Epithelial cell of prostate (primary cell): ENCODE results near the gene IGFN1.

ENCODE experiments used
- DNase-seq: peaks from one replicate; pipeline ENCODE4 v3.0.0-alpha.2; 2011; ENCODE audit warnings: low read depth, low spot score
- H3K27ac ChIP-seq: fragments of 450-650 bp; 2 replicates; pipeline ENCODE4 v1.5.1; 2017; ENCODE audit warnings: mild to moderate bottlenecking

Gene IGFN1

DNA sequence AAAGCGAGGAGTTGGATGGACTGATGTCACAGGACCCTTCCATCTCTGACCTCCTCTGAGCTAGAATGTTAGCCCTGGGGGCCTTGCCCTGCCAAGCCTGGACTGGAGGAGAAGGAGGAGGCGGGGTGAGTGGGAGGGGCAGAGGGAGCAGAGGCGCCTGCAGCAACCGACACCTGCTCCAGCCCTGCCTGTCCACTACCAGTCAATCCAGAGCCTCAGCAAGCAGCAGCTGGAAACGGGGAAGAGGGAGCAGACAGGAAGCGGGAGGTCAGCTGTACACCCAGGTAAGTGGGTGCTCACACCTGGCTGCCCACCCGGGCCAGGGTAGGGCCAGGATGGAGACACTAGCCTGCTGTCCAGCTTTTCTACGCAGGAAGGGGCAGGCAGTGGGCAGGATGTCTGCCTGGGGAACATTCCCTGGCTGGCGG lies at the start of gene IGFN1:
Gene IGFN1 (plus strand): TSS at position 201 of the 428 bp plus-strand sequence. CDS start 2,470 bp downstream, outside the sequence.
- DNase-seq, result no peak
- H3K27ac ChIP-seq, result no peak within 1 kb of the TSS

DNA sequence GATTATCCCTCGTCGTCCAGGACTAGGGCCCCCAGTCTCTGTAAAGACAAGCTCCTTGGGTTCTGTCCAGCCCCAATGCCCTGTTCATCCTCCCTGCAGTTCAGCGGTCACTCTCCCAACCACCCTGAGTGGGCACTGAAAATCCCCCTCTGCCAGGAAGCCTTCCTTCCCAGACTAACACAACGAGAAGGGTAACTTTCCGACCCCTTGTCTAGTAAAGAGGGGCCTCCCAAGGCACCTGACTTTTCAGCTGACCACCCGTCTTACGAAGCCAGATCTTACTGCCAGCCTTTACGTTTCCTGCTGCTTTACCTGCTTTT lies 49.7 kb upstream of the IGFN1 start:
- no peak for DNase-seq
- H3K27ac ChIP-seq, result no peak overlapping the region

DNA sequence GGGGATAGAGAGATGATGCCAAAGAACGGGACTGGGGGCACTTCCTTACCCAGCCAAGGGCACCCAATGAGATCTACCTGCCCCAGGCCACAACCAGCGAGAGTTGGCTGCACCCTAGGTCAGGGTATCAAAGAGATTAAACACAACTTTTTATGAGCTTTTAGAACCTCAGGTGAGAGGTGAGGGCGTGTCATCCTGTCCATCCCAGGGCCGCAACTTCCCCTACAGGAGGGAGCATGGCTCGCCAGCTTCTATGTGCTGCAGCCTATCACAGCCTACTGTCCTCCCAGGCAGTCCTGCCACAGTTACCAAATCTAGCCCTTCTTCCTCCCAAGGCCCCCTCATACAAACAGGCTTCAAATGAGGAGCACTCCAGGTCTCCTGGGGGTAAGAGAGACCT lies 49.2 kb upstream of the IGFN1 start:
- no peak for DNase-seq

DNA sequence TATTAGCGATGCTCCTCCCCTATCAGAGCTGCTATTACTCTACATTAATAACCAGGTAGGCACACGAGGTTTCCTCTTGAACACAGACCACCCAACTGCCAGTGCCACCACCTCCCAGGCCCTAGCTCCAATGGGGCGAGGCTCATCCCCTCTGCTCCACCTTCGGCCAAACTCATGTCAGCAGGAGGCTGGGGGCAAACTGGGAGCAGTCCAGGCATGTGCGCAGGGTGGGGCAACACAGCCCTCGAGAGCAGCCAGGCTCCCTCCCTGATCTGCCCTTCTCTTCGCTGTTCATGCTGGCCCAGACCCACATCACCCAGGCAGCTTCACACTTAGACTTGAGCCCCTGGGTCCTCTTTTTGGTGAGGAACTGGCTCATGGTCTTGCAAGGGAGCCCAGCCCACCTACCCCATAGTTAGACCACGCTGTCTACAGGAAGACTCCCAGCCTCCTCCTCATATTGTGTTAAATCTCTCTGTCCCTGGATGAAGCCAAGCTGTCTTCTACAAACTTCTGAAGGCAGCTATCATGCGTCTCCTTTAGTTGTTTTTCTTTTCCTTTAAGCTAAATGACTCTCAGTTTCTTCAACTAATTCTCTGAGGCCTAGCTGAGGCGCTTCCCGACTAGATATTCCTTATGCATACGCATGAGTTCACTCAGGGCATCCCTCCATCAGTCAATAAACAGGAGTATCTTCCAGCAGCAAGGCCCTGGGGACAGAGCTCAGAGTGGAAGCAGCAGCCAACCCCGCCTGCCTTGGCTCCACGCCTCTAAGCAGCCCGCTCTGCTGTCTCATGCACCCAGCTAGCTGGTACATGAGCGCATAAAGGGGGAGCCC lies 48.4 kb upstream of the IGFN1 start:
- no peak overlapping the region for H3K27ac ChIP-seq
- no peak for DNase-seq

More for the DNA sequence above, 49.2 kb upstream of the IGFN1 start:
- no peak overlapping the region for H3K27ac ChIP-seq

DNA sequence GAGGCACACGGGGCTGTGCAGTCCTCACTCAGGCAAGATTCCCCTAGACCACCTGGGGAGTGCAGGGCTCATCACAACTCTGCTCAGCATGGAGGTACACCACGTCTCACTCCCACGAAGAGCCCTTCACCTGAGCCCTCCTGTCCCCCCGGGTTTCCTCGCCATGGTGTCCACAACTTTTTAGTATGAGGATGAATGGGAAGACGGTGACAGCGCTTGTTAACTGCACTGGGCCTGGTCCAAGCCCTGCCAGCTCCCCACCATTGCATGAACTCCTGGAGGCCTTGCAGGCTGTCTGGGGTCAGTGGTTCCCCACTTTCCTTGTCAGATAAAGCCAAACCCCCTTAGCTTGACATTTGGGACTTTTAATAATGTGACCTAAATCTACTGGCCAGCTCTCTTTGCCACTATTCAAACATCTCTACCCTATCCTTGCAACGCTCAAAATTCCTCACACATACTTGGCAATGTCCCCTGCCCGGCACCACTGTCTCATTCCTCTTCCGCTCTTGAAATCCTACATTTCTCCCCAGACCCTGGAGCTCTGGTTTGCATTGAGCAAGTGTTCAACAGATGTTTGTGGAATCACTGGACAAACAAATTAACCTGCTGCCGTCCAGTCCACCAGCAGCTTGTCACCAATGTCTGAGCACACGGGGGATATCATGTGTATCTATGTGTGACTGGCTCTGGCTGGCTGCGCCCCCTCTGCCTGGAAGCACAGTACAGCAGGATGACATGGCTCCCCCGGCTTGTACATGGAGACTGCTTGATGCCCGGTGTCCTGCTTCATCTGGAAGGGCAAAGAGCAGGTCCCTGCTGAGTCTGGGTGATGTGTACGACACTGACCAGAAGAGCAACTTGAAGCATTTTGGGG lies 47.5 kb upstream of the IGFN1 start:
- no peak for DNase-seq
- no peak overlapping the region for H3K27ac ChIP-seq

DNA sequence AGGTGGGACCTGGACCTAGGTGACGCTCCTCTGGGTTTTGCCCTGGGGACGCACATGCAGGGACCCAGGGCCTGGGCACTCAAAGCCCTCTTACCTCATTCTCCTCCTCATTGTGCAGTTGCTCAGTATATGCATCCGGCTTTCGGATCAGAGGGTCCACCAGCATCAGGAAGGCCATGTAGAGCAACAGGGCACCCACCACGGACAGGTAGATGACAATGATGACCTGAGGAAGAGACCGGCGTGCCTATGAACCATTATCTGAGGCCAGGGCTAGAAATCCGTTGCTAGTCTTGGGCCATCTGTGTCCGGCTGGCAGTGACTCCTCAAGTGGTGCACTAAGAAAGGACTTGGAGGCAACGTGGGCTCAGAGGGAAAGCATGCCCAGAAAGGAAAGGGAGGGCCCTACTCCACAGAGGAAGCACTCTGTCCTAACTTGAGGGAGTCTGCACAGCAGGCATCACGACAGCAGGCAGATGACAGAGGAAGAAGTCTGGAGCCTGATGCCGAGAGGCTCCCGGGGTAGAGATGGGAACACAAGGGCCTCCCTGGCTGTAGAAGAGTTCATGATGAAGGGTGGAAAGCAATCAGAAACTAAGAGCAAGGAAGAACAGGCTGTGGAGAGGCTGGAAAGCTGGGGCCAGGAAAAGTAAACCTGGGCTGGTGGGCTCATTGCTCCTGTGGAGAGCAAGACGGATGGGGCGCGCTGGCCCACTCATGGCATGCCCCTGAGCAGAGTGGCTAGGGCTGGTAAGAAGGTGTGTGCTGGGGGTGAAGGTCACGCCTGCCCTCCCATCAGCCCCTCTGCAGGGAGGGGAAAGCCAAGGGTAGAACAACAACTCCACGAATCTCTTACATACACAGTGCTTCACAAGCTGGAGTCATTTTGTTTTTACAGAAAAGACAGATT lies 46.6 kb upstream of the IGFN1 start:
- no peak overlapping the region for H3K27ac ChIP-seq
- no peak for DNase-seq

DNA sequence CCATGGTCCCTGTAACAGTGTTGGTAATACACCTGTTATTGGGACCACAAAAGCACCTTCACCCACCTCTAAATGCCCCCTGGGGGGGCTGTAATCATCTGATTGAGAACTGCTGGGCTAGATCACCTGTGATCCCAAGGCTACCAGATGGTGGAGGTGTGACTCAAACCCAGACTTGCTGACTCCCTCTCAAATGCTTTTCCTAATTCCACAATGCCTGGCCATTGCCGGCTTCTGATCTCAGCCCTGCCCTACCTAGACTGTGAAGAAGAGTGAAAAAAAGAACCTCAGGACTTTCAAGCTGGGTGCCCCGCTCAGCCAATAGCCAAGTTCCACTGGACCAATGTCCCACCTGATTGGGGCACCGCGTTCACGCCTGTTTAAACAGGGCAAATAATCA lies 45.9 kb upstream of the IGFN1 start:
- H3K27ac ChIP-seq, result no peak overlapping the region
- no peak for DNase-seq

DNA sequence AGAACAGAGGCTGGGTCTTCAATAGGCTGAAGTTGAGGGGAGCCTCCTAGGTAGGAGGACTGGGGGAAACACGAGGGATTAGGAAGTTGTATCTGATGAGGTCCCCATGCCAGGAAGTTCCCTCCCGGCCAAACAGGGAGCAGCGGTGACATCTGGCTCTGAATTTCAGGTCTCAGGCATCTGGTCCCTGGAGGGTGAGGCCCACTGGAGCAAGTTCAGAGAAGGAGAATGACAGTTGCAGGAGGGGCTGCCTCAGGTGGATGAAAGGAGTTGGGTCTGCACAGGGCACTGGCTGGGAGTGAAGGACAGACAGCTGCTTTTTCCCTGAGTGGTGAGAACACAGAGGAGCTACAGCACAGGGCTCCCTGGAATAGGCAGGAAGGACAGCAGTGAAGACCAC lies 45.5 kb upstream of the IGFN1 start:
- H3K27ac ChIP-seq, result no peak overlapping the region
- DNase-seq, result no peak

DNA sequence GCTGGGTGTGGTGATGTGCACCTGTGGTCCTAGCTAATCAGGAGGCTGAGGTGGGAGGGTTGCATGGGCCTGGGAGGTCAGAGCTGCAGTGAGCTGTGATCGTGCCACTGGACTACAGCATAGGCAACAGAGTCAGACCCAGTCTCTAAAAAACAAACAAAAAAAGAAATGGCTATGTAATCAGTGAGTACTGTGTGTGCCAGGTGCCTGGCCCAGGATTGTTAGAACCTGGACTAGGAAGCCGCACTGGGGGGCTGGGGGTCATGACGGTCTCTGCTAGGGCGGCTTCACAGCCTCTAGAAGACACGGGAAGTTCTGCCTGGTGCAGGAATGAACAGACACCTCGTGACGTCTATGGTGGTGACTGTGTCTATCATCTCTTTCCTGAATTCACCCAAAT lies 44.8 kb upstream of the IGFN1 start:
- no peak overlapping the region for H3K27ac ChIP-seq
- DNase-seq, result no peak

DNA sequence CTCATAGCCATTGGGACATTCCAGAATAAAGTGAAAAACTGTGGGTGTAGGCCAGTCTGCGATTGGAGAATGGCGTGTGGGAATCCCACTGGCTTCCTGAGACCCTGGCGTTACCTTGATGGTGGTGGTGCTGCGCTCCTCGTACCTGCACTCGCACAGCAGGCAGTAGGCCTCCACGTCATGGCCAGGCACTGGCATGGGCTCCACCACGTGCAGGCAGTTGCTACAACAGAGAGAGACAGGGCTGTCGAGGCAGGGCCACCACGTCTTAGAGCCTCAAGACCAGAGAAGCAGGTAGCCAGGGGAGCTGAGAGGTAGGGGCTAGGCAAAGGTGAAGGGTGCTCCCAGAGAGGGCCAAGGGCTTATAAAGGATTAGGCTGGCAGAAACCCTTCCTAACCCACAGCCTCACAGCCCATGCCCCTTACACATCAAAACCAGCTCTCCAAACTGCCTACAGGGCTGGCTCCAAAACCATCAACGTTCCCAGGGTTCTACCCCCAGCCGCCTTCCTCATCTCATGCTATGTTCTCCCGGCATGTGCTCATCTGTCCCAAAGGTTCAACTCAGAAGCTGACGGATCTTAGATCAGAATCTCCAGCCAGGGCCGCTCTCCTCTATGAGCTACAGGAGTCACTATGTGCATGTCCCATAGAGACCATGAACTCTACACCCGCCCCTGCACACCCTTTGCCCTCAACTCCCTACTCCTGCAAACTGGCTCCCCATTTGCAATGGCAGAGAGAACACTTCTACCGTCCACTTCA lies 43.8 kb upstream of the IGFN1 start:
- no peak for DNase-seq
- no peak overlapping the region for H3K27ac ChIP-seq

DNA sequence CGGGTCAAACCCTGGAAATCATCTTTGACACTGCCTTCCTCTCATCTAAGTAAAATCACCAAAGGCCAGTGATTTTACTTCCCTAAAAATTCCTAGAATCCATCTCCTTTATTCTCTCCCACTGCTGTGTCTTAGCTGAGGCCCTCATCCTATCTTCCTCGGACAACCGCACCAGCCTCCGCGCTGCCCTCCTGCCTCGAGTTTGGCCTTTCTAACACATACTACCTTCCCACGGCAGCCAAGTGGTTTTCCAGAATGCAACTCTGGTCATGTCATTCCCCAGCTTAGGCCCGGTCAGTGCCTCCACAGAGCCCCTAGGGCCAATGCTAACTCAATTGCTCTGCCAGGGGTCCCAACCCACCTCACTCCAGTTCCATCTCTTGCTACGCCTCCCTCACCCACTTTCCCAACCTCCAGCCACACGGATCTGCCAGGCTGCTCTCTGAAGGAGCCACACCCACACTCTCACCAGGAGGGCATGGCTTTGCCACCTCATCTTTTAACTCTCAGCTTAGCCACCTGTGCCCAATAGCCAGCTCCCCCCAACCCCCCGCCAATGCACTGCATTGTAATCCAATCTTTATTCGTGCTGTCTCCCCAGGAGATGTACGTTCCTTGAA lies 43.1 kb upstream of the IGFN1 start:
- H3K27ac ChIP-seq, result no peak overlapping the region
- DNase-seq, result no peak

DNA sequence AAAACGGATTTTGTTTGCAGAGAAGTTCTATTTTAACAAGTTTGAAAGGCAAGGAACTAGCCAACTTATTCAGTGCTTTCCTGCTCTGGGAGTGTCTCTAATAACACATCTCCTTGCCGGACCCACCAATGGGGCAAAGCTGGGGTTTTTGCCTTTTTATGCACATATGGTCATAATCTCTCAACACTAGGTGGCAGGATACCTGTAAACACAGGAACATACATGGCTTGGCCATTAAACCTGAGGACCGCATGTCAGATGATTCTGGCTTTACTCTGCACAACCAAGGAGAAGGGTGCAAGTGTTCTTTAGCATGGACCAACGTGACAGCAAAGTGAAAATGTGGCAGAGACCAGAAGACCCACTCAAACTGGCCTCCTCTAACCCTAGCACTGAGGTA lies 41.2 kb upstream of the IGFN1 start:
- no peak overlapping the region for H3K27ac ChIP-seq
- no peak for DNase-seq

DNA sequence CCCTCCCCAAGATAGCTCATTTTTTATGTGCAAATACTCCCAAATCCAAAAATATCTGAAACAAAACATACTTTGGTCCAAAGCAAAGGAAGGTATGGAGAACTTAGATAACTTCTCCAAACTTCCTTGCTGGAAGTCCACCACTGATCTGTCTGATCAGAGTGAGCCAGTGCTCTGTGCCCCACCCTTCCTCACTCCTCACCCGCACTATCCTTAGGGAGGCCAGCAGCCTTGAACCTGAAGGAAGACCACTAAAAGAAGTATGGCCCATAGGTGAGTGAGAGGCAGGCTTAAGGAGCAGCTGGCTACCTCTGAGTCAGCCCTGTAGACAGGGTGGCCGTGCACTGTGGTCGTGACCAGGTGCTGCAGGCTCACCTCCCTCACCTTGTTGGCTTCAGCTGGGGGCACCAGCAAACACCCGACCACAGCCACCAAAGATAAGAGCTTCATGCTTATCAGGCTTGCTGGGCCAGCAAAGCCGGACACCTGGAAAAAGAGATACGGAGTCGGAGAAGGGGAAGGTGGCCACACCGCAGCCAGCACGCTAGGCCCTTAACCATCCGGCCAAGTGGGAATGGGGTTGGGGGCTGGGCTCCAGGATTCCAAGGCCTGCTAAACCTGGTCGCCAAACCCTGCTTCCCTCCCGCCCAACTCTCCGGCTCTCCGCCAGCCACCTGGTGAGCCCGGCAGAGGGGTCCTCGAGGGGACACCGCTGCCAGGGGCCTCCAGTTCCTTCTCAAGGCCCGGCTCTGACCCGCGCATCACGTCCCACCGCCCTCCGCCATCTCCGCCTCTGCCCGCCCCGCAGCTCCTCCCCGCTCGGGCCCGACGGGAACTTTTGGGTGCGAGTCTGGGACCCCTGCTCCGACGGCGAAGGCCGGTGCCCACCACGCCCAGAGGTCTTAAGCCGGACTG lies 36.9 kb upstream of the IGFN1 start:
- H3K27ac ChIP-seq, result no peak overlapping the region
- DNase-seq, result no peak

DNA sequence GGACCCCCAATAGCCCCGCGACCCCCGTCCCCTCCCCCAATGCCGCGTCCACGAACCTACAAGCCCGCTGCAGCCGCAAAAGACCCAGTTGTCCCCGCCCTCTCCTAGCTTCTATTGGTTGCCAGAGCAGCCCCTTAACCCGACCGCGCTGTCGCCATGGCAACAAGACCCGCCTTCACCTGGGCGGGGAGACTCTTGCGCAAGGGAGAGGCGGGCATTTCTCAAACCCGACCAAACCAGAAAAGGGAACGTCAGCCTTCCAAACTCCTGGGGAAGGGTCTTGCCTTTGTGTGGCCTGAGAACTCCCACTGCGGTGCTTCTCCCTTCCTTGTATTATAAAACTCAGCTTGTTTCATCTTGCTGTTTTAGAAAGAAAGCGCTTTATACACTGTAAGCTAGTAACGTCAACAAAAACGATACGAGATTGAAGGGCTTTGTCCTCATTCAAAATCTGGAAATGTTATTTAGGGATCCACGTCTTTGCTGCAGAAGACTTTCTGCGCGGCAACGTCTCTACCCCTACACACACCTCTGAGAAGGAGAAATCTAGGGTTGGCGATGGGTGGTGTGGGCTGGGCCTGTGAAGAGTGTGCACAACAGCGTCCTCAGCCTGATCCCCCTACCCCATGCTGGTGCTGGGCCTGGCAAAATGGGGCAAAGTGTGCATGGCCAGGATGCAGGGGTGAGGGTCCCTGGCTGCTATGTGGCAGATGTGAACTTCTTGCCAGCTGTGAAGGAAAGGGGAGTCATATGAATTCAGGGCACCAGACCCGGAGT lies 36.0 kb upstream of the IGFN1 start, which contains the start of gene TMEM9:
Gene TMEM9 (minus strand): TSS at position 86 of the 777 bp plus-strand sequence. CDS start 551 bp downstream, outside the sequence.
- DNase-seq, result peak; percentile 48
- H3K27ac ChIP-seq, result no peak within 1 kb of the TSS

DNA sequence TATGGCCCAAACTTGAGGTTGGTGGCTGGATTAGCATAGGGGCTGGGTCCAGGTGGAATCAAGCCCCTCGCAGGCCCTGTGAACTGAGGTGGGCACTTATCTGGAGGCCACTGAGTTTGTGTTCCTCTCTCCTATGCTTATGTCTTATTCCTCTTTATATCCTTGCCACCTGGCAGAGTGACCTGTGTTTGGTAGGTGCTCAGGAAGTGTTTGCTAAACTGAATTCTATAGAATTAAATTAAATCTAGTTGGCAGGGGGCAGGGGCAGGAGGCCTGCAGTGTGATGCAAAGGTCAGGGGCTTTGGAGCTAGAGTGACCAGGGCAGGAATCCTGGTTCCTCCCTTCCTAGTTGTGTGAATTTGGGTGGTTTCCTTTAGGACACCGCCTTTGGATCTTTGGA lies 35.3 kb upstream of the IGFN1 start:
- no peak overlapping the region for H3K27ac ChIP-seq
- no peak for DNase-seq

DNA sequence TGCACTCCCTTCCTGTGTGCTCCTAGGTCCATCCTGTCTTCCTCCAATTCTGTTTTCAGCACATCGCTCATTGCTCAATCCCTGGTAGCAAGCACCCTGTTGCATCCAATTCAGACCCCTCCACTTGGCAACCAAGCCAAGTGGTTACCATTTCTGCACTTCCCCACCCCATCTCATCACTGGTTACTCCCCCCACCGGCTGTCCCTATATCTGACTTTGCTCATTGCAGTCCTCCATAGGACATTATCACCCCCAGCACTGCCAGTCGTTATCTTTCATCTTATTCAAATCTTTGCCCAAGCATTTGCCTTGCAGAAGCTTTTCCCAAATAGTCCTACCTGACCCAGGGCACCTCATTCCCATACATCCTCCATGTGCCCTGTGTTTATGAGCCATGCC lies 34.3 kb upstream of the IGFN1 start:
- no peak for DNase-seq
- no peak overlapping the region for H3K27ac ChIP-seq

DNA sequence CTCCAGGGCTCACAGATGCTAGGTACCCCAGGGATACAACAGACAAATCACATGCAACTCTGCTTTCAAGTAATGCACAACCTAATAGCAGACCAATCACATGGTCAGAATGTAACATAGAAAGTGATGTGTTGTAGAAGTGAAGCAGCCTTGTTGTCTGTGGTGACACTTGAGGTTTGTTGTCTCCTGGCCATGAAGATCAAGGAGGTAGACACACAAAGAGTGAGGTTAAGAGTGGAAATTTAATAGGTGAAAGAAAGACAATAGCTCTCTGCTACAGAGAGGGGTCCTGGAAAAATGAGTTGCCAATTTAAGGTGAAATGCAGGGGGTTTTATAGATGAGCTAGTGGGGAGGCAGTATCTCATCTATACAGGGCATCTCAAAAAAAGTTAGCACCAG lies 33.8 kb upstream of the IGFN1 start:
- no peak overlapping the region for H3K27ac ChIP-seq
- no peak for DNase-seq
